ENCODE data around the gene VPS54.

DNA sequence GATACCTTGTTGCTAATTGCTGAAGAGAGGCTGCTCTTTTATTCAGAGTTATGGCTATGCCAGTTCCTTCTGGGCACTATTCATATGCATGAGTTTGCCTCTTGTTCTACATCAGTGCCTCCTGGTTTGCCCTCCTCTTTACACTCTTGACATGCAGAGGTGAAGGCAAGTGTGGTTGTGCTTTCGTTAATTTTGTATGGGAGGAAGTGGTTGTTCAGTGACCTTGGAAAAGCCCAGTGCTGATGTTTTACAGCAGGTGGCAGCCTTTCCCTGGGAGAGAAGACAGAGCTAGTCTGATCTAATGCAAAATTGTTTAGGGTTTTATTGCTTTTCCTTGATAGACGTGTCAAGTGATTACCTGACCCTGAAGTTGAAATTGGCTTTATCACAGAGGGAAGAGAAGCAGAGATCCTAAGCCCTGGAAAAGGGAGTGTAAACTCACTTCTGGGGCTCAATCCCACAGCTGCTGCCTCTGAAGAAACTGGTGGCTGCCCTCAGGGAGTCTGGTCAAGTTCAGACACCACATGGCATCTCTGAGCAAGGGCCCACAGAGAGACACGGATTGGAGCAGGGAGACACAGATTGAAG is 30.5 kb upstream of the VPS54 start:
- TF ChIP-seq, protein P1, sequence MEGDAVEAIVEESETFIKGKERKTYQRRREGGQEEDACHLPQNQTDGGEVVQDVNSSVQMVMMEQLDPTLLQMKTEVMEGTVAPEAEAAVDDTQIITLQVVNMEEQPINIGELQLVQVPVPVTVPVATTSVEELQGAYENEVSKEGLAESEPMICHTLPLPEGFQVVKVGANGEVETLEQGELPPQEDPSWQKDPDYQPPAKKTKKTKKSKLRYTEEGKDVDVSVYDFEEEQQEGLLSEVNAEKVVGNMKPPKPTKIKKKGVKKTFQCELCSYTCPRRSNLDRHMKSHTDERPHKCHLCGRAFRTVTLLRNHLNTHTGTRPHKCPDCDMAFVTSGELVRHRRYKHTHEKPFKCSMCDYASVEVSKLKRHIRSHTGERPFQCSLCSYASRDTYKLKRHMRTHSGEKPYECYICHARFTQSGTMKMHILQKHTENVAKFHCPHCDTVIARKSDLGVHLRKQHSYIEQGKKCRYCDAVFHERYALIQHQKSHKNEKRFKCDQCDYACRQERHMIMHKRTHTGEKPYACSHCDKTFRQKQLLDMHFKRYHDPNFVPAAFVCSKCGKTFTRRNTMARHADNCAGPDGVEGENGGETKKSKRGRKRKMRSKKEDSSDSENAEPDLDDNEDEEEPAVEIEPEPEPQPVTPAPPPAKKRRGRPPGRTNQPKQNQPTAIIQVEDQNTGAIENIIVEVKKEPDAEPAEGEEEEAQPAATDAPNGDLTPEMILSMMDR (IDR thresholded peaks at IDR 0.05), result peak; percentile 78
- TF ChIP-seq EZH2 (IDR thresholded peaks at IDR 0.05), result no peak
